IPS DF 4.7 (cell line): Measurements from ENCODE around the gene SELENOP.

Source experiments
- DNase-seq: peaks from one replicate; pipeline ENCODE4 v3.0.0-alpha.2; 2013; ENCODE audit warnings: low spot score; ENCODE audit errors: extremely low read depth

The SELENOP gene

DNA sequence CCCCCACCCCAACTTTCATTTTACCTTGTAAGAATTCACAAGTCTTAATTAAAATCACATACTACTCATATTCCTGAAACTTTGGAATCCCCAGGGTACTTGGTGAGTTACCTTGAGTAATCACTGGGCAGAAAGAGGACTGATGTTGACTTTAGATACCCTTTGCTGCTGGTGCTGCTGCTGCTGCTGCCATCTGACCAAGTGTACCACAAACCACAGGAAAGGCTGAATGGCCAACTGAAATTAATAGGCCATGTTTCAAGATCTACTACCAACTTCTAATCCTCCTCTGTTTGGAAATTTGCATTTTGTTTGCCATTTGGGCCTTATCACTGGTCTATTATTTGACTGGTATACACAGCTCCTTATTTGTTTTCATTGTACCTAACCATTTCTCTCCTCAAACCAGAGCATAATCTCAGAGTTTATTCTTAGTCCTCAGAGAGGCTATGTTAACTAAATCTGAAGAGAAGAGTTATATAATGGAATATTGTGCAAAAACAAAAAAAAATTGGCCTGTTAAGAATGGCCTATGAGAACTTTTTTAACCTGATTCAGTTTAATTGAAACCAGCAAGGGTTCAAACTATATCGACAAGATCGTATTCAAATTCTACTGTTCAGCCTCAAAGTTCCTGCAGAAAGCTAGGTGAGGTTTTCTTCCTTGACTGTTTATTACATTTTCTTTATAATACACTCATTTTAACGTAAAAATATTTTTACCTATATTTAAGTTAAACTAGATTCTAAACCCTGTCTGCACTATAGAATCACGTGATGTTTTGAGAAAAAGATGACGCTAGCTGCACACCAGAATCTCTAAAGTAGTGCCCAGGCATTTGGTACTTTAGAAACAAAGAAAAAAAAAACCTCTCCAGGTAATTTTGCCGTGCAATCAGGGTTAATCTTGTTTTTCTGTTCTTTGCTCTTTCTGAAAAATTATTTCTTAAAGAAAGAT, 13.1 kb downstream of the SELENOP start:
- DNase-seq: no peak

GRCh38 chr5:42791151-42791550, 20.5 kb downstream of the SELENOP start:
- DNase-seq: no peak

- no peak for DNase-seq
Measured at GRCh38 chr5:42787845-42788244, 23.8 kb downstream of the SELENOP start.

DNA sequence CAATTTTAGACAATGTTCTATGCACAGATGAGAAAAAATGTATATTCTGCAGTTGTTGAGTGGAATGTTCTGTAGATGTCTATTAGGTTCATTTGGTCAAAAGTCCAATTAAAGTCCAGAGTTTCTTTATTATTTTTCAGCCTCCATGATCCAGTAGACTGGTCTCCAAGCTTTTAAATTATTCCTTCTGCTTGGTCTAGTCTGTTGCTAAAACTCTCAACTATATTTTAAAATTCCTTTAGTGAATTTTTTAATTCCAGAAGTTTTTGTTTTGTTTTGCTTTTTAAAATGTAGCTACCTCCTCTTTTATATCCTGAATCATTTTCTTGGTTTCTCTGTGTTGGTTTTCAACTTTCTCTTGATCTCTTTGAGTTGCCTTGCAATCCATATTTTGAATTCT, 24.6 kb downstream of the SELENOP start:
- no peak for DNase-seq

DNA sequence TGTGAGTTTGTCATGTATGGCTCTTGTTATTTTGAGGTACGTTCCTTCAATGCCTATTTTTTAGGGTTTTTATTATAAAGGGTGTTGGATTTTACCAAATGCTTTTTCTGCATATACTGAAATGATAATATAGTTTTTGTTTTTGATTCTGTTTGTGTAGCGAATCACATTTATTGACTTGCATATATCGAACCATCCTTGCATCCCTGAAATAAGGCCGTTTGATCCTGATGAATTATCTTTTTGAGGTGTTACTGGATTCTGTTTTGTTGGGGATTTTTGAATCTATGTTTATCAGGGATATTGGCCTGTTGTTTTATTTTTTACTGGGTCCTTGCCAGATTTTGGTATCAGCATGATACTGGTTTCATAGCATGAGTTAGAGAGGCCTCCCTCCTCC, 25.9 kb downstream of the SELENOP start:
- no peak for DNase-seq

GRCh38 chr5:42784132-42784531, 27.6 kb downstream of the SELENOP start:
- DNase-seq: no peak

DNA sequence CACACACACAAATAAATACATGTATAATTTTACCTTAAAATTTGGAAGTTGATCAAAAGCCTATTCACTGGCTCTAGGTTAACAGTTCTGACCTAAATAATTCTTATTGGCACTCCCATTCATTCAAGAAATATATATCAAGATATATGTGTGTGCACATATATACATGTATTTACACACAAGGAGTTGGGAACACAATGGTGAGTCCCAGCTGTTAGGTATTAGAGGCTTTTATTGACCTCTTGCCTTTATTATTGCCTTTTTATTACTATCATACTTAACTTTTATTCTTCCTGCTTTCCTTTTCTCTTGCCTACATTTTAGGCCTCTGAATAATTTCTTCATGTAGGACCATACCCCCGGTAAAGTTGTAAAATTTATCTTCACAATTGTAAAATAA, 30.1 kb downstream of the SELENOP start:
- no peak for DNase-seq

DNA sequence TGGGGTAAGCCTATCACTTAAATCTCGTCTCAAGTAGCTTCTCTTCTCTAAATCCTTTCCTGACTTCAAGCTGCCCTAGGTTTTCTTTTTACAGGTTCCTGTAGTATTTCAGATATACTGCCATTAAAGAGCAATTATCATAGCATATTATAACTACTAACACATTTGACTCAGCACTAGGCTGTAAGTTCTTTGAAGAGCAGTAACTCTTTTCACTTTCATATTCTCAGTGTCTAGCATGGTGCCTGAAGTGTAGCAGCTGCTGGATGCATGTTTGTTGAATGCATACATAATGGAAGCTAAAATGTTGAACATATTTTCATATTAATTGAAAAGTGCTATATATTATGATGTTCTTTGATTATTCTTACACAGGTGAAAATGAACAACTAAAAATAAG, 32.6 kb downstream of the SELENOP start:
- DNase-seq: no peak

- no peak for DNase-seq
Measured at GRCh38 chr5:42772265-42772993, 39.3 kb downstream of the SELENOP start.

DNA sequence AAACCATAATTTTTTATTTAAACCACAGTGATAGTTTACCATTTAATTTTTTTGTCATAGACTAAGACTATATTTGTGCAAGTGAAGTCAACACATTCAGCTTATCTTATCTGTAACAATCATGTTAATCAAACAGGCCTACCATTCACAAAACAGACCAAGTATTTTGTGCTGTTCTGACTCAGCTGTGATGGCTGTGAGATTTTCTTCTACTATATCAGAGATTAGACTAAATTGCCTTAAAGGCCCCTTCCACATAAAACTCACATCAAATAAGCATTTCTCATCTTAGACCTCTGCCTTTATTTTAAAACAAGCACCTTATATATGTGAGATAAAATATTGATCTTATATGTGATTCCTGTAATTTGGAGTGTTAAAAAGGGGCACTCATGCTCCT, 41.7 kb downstream of the SELENOP start:
- no peak for DNase-seq

DNA sequence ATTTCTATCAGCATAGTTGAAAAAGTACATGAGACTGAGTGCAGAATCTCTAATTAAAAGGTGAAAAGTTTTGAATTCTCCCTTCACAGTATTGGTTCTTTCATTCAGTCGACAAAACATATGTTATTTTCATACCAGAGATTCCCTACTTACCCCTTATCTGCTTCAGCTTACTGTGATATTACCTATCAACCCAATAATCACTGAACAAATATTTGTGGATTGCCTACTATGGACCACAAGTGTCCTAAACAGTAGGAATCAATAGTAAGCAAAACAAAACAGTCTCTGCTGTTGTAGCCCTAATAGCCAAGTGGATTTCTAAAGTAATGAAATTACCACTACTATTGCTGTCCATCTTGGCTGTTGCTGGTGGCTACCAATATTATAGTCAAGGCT, 43.6 kb downstream of the SELENOP start:
- no peak for DNase-seq

GRCh38 chr5:42767491-42768105, 44.1 kb downstream of the SELENOP start:
- no peak for DNase-seq

GRCh38 chr5:42761791-42762190, 49.9 kb downstream of the SELENOP start:
- DNase-seq: no peak

DNA sequence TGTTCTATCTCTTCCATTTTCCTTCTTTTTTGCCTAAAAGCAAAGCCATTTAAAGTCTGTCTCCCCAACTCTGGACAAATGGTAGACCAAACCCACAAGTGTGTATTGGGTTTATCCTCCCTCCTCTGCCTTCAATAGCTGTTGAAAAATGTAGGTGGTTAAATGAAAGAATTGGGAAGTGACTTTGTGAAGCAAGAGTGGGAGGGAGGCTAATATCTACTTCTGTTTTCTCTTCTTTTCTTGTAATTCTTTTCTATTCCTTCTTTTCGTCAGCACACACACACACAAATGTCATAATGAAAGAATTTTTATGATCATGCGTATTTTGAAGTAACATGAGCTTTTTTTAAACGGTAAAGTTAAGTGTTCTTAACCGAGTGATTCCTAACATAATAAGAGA, 51.3 kb downstream of the SELENOP start:
- no peak for DNase-seq

- no peak for DNase-seq
Measured at GRCh38 chr5:42759456-42759855, 52.2 kb downstream of the SELENOP start.

GRCh38 chr5:42756606-42757601, 54.8 kb downstream of the SELENOP start, which contains the start of gene CCDC152:
TSS of gene CCDC152 (plus strand) at chr5:42756818. CDS start at chr5:42759122, 2,304 bp downstream.
- DNase-seq: peak; percentile 11

DNA sequence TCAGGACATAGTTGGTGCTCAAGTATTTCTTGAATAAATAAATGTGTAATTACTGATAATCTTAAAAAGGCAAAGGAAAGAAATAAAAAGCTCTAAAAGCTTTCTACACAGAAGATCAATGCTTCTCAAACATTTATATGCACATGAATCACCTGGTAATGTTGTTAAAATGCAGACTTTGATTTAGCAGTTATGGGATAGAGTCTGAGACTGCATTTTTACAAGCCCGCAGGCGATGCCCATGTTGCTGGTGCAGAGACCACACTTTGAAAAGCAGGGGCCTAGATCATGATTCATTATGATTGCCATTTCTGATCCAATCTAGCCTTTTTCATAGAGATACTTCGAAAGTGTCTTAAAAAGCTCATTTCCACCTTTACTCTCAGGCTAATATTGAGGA, 58.6 kb downstream of the SELENOP start:
- DNase-seq: no peak

DNA sequence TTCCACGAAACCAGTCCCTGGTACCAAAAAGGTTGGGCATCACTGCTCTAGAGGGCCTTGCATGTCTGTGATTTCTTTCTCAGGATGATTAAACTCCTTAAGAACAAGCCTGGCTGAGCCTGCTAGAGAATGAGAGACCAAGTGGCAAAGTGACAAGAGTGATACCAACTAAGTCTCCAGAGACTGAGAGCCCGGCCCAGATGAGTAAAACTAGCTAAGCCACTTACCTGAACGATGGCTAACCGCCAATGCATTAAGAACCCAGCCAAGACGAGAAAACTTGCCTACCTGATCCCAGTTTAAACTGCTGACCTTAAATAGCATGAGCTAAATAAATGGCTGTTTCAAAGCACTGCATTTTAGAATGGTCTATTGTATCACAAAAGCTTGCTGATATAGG, 60.6 kb downstream of the SELENOP start:
- no peak for DNase-seq

DNA sequence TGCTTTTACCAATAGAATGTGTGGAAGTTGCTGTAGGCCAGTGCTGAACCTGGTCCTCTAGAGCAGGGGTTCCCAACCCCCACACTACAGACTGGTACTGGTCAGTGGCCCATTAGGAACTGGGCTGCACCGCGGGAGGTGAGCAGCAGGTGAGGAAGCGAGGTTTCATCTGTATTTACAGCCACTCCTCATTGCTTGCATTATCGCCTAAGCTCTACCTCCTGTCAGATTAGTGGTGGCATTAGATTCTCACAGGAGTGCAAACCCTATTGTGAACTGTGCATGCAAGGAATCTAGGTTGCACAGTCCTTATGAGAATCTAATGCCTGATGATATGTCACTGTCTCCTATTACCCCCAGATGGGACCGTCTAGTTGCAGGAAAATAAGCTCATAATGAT, 61.2 kb downstream of the SELENOP start:
- DNase-seq: no peak
